ENCODE measurements around the gene FOXJ1.

DNA sequence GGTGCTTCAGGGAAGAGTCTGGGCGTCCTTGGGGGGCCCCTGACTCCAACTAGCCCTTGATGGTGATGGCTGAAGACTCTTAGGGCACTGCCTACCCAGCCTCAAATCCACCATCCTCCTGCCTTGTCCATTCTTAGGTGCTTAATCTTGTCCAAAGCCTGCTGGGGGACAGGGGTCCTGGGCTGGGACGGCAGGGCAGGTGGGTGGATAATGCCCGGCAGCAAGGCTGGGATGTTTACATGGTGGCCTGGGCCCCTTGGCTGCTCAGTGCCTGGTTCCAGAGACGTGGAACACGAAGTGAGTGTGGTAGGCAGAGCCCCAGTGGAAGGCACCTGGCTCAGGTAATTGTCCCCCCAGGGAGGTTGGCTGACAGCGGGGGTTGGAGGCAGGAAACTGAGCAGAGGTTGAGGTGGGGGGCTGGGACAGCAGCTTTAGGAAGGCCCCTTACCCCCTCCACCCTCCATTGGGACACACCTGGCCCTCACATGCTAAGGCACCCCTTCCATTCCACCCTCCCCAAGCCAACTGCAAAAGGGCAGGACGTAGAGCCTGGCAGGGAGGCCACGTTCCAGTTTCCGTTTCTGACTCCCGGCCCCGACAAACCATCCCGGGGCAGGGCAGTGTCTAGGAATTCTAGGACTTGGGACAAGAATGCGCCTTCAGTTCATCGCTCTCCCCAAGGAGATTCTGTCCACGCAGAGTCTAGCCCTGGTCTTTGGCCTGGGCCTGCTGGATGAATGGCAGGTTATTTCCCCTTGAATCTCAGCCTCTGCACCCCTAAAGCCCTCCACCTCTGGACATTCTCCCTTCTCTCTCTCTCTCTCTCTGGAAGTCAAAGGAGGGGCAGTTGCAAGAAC lies 1.9 kb downstream of the FOXJ1 start:
- TF ChIP-seq, protein P1, sequence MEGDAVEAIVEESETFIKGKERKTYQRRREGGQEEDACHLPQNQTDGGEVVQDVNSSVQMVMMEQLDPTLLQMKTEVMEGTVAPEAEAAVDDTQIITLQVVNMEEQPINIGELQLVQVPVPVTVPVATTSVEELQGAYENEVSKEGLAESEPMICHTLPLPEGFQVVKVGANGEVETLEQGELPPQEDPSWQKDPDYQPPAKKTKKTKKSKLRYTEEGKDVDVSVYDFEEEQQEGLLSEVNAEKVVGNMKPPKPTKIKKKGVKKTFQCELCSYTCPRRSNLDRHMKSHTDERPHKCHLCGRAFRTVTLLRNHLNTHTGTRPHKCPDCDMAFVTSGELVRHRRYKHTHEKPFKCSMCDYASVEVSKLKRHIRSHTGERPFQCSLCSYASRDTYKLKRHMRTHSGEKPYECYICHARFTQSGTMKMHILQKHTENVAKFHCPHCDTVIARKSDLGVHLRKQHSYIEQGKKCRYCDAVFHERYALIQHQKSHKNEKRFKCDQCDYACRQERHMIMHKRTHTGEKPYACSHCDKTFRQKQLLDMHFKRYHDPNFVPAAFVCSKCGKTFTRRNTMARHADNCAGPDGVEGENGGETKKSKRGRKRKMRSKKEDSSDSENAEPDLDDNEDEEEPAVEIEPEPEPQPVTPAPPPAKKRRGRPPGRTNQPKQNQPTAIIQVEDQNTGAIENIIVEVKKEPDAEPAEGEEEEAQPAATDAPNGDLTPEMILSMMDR (IDR thresholded peaks at IDR 0.05): no peak
- TF ChIP-seq POLR2A (IDR thresholded peaks at IDR 0.05): no peak

Data from thyroid gland (tissue), 4 donors.